HepG2 (cell line): ENCODE data around the gene ODC1. TPM values are rescaled to one million over a fixed set of nuclear protein-coding genes. Genes with fewer than 3 reads are reported as not detected.

Experiments used
- EEA1 ChIP-seq: sonication (generic); formaldehyde crosslinking; IDR thresholded peaks from 2 replicates; pipeline ENCODE4 v1.5.1; 2020; ENCODE audit warnings: mild to moderate bottlenecking, missing genetic modification reagents, borderline replicate concordance
- GRHL1 ChIP-seq: sonication (generic); formaldehyde crosslinking; conservative IDR thresholded peaks from 2 replicates; pipeline ENCODE4 v1.8.0; 2022; ENCODE audit warnings: missing genetic modification reagents
- IRF2 ChIP-seq: IDR thresholded peaks from 2 replicates; pipeline ENCODE4 v1.6.1; 2018; ENCODE audit warnings: missing genetic modification reagents, missing compliant biosample characterization
- KDM5A ChIP-seq: fragments of 200-600 bp; sonication (generic); IDR thresholded peaks from 2 replicates; pipeline ENCODE4 v1.7.0; 2018; ENCODE audit warnings: antibody characterized with exemption, mild to moderate bottlenecking, low read length, borderline replicate concordance
- LRRFIP1 ChIP-seq: sonication (generic); formaldehyde crosslinking; conservative IDR thresholded peaks from 2 replicates; pipeline ENCODE4 v1.4.0; 2020; ENCODE audit warnings: missing genetic modification reagents
- MEIS1 ChIP-seq: sonication (generic); formaldehyde crosslinking; IDR thresholded peaks from 2 replicates; pipeline ENCODE4 v1.9.0; 2021; ENCODE audit warnings: mild to moderate bottlenecking, missing genetic modification reagents, moderate library complexity, borderline replicate concordance
- MXI1 ChIP-seq: IDR thresholded peaks from 3 replicates; pipeline ENCODE4 v1.6.1; 2012; ENCODE audit warnings: low read depth, low read length, inconsistent platforms, borderline replicate concordance
- RERE ChIP-seq: IDR thresholded peaks from 2 replicates; pipeline ENCODE4 v1.6.1; 2016; ENCODE audit warnings: low read depth, missing genetic modification reagents, missing compliant biosample characterization
- WIZ ChIP-seq: sonication (generic); formaldehyde crosslinking; IDR thresholded peaks from 2 replicates; pipeline ENCODE4 v1.5.1; 2020; ENCODE audit warnings: mild to moderate bottlenecking, missing genetic modification reagents
- ZBTB38 ChIP-seq: sonication (generic); formaldehyde crosslinking; IDR thresholded peaks from 2 replicates; pipeline ENCODE4 v1.5.1; 2020; ENCODE audit warnings: mild to moderate bottlenecking, missing genetic modification reagents
- ZFP82 ChIP-seq: sonication (generic); formaldehyde crosslinking; IDR thresholded peaks from 2 replicates; pipeline ENCODE4 v1.5.1; 2020; ENCODE audit warnings: mild to moderate bottlenecking, missing genetic modification reagents, borderline replicate concordance
- ZNF75D ChIP-seq: sonication (generic); formaldehyde crosslinking; IDR thresholded peaks from 2 replicates; pipeline ENCODE4 v1.8.1; 2023; ENCODE audit warnings: missing genetic modification reagents, mild to moderate bottlenecking, borderline replicate concordance
- polyA plus RNA-seq, 8 experiments: library from polyadenylated mRNA; depleted of rRNA in 3 of 8; stranded (reverse) in 7 of 8; unstranded in 1 of 8; fragments of >200 nt; fragmentation: Illumina TruSeq in 4 of 8; extraction: Trizol in 4 of 8; gene quantifications; 2 replicates each; pipeline versions ENCODE4 v1.2.1 to v1.2.3, GENCODE V29; 2011 to 2016; ENCODE audit warnings: low read depth in 4 of 8, missing spikeins in 1 of 8, mixed read lengths in 1 of 8; ENCODE audit not compliant: insufficient read depth in 1 of 8
- total RNA-seq, 5 experiments: library from RNA; depleted of rRNA; stranded (reverse); fragments of >200 nt; fragmentation: Illumina TruSeq; extraction: Trizol; gene quantifications; 2 replicates each; pipeline ENCODE4 v1.2.3, GENCODE V29; 2016; ENCODE audit warnings: low read depth in 1 of 5
- TF ChIP-seq, protein P1 (sequence below): sonication (generic); formaldehyde crosslinking; conservative IDR thresholded peaks from 2 replicates; pipeline ENCODE4 v1.4.0; 2020; ENCODE audit warnings: missing genetic modification reagents
- TF ChIP-seq, protein P2 (sequence below): sonication (generic); formaldehyde crosslinking; IDR thresholded peaks from 2 replicates; pipeline ENCODE4 v1.9.0; 2021; ENCODE audit warnings: missing genetic modification reagents, borderline replicate concordance

The ODC1 gene
- total and polyA plus RNA-seq, 2 of the 13 experiments (the other 11 are each of a cell fraction or from before 2014, with no cell fraction given): 142 to 371 TPM

- no peak for TF ChIP-seq RERE (CRISPR knock-in tag)
- TF ChIP-seq EEA1 (CRISPR knock-in tag): peak; percentile 100
- 0 out of 2 replicates have a peak, but pooled peaks have one; percentile 73 for TF ChIP-seq LRRFIP1
- TF ChIP-seq ZBTB38: peak; percentile 99
- peak; percentile 98 for TF ChIP-seq MEIS1
- TF ChIP-seq, protein P1, sequence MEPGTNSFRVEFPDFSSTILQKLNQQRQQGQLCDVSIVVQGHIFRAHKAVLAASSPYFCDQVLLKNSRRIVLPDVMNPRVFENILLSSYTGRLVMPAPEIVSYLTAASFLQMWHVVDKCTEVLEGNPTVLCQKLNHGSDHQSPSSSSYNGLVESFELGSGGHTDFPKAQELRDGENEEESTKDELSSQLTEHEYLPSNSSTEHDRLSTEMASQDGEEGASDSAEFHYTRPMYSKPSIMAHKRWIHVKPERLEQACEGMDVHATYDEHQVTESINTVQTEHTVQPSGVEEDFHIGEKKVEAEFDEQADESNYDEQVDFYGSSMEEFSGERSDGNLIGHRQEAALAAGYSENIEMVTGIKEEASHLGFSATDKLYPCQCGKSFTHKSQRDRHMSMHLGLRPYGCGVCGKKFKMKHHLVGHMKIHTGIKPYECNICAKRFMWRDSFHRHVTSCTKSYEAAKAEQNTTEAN (CRISPR knock-in tag): peak; percentile 99
- peak; percentile 93; the same call in 2 of the 3 replicates for TF ChIP-seq MXI1
- peak; percentile 96 for TF ChIP-seq WIZ
- peak; percentile 91; the same call in 1 of the 2 replicates for TF ChIP-seq ZFP82
- TF ChIP-seq ZNF75D (CRISPR knock-in tag): peak; percentile 95; the same call in 1 of the 2 replicates
- TF ChIP-seq IRF2 (CRISPR knock-in tag): peak; percentile 82
- TF ChIP-seq, protein P2, sequence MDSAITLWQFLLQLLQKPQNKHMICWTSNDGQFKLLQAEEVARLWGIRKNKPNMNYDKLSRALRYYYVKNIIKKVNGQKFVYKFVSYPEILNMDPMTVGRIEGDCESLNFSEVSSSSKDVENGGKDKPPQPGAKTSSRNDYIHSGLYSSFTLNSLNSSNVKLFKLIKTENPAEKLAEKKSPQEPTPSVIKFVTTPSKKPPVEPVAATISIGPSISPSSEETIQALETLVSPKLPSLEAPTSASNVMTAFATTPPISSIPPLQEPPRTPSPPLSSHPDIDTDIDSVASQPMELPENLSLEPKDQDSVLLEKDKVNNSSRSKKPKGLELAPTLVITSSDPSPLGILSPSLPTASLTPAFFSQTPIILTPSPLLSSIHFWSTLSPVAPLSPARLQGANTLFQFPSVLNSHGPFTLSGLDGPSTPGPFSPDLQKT (CRISPR knock-in tag): peak; percentile 90; the same call in 1 of the 2 replicates
- TF ChIP-seq GRHL1 (CRISPR knock-in tag): no peak
- no peak for TF ChIP-seq KDM5A
Observed at GRCh38 chr2:10448576-10449485, 704 bp upstream of the ODC1 start (continued).
